Epithelial cell of esophagus (primary cell): Measurements from ENCODE around the gene COPS7A.
A peak's percentile ranks its signal among the peaks of the same experiment; 100 is the strongest.

ENCODE experiments used
- DNase-seq: peaks from one replicate; pipeline ENCODE4 v3.0.0; 2010; ENCODE audit warnings: low read depth
- H3K4me3 ChIP-seq: 2 replicates; pipeline ENCODE4 v1.5.1; 2011; ENCODE audit warnings: mild to moderate bottlenecking, low read length, control low read depth
- CTCF ChIP-seq: IDR thresholded peaks from 2 replicates; pipeline ENCODE4 v1.5.1; 2011; ENCODE audit warnings: low read depth, mild to moderate bottlenecking, low read length, control low read depth, inconsistent platforms; ENCODE audit not compliant: insufficient read depth; ENCODE audit errors: missing control alignments

Gene COPS7A

DNA sequence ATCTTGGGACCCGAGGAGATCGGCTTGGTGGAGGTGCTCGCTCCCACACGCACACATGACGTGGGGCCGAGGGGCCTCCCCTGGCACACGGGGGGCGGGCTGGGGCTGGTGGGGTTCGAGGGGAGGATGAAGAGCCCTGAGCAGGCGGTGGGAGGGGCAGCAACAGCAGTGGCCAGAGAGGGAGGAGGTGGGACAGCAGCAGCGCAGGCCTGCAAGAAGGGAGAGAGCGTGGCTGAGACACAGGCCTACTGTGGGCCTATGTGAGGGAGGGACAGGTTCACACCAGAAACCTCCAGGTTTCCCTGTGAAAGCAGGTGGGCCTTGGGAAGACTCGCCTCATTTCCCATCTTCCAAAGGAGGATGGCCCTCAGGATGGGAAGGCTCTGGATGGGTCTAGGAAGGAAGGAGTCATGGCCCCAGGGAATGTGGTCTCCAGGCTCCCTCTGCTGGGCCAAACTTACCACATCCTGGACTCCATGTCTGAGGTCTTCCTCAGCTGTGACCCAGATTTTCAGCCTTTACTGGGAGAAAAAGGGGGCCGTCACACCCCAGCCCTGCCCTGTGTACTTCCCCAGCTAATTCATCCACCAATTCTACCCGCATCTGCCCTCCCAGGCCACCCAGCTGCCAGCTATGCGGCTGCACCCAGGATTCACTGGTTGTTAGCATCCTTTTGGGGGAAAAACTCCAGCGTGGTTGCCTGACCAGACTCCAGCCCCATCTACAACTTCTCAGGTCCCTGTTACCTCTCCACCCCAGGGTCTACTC lies 26.1 kb upstream of the COPS7A start:
- peak; percentile 64 for TF ChIP-seq CTCF
- H3K4me3 ChIP-seq: no peak overlapping the region
- peak; percentile 65 for DNase-seq

GRCh38 chr12:6698352-6699046 lies 25.3 kb upstream of the COPS7A start:
- no peak for TF ChIP-seq CTCF
- no peak for DNase-seq
- no peak overlapping the region for H3K4me3 ChIP-seq

GRCh38 chr12:6699259-6699988 lies 24.4 kb upstream of the COPS7A start:
- no peak for TF ChIP-seq CTCF
- peak overlapping the region; percentile 28 for H3K4me3 ChIP-seq
- DNase-seq: no peak

GRCh38 chr12:6699989-6700645 lies 23.7 kb upstream of the COPS7A start:
- TF ChIP-seq CTCF: no peak
- DNase-seq: no peak
- peak overlapping the region; percentile 28 for H3K4me3 ChIP-seq

GRCh38 chr12:6700646-6701051 lies 23.2 kb upstream of the COPS7A start, which contains the start of gene PIANP:
Gene PIANP, minus strand, starts transcription at chr12:6700815. Its CDS starts 2,754 bp downstream, at chr12:6698061.
- no peak for TF ChIP-seq CTCF
- DNase-seq: peak; percentile 33
- peak within 1 kb of the TSS; percentile 37 for H3K4me3 ChIP-seq

DNA sequence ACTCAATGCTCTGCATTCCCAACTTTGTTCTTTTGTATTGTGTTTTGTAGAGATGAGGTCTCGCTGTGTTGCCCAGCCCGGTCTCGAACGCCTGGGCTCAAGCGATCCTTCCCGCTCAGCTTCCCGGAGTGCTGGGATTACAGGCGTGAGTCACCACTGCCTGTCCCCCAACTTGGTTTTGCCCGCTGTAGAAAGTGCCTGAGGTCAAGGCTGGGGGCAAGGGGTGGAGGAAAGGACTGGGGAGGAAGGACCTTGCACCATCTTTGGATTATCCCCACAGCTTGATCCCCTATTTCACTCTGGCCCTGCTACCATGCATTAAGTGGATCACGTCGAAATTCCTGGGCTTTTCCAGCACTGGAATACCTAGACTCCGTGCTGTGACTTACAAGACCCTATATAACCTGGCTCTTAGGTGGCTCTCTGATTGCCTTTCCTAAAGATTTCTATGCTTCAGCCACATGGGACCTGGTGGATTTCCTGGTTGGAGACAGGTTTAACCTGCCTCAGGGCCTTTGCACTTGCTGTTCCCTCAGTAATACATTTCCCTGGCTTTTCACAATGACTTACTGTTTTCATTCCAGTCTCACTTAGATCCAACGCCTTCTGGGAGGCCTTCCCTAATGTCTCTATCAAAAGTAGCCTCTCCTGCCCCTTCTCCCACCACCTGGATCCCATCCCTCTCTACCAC lies 22.6 kb upstream of the COPS7A start:
- no peak for DNase-seq
- TF ChIP-seq CTCF: no peak
- H3K4me3 ChIP-seq: peak overlapping the region; percentile 37
